ENCODE results near the gene NEURL3. TPM values are rescaled to one million over a fixed set of nuclear protein-coding genes. Genes with fewer than 3 reads are reported as not detected.

NEURL3 gene
- total and polyA plus RNA-seq, 9 of the 15 experiments (the other 6 are each of a cell fraction or from before 2014, with no cell fraction given): not detected

DNA sequence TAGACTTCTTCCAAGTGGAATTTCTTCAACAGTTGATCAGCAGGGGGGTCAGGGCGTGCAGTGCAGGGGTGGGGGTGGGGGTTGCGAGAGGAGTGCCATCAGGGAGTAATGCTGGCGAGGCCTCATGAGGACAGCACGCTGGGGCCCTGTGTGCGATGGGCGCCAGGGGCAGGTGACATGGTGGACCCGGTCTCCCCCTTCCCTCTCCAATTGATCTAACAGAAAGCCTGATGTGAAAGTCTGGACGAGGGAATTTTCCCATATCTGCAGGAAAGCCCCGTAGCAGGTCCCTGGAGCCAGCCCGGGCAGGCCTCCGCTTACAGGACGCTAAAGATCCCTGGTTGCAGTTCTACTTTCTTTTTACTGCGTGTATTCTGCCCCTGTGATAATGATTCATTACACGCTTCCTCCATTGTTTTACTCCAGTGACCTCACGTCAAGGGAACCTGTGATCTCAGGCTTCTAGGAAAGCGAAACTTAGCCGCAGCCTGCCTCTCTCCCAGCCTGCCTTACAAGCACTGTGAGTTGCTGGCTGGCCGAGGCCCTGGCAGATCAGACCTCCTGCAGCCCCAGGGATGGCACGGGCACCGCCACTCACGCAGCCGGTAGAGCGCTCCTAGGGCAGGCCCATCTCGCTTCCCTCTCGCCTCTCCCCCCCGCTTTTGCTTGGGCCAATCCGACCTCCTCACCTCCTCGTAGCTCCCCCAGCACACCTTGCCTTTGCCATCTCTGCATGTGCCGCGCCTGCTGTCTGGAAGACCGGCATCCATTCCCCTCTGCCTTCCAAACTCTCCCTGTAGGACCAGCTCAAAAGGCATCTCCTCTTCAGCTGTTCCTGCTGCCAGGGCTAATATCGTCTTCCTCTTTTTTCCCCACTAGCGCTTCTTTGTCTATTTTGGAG, 19.2 kb downstream of the NEURL3 start:
- Histone ChIP-seq H4K20me1 (replicated peaks; ENCODE audit: control insufficient read depth, insufficient read depth, low read length) (no peaks in the 10 kb centered on the region), H3K4me2 (ENCODE audit: insufficient read depth, low read length) (peak overlapping the region; percentile 76), H3K9ac (ENCODE audit: insufficient read depth in 1 of 2, low read depth in 2 of 2, low read length in 2 of 2) (peak overlapping the region in 1 of 2 experiments; percentile 85; a peak in 3 of 4 replicates), H3K36me3 (ENCODE audit: control insufficient read depth, insufficient read depth, low read length) (no peaks in the 10 kb centered on the region), H3K9me1 (ENCODE audit: control insufficient read depth, insufficient read depth, low read length) (no peaks in the 10 kb centered on the region), H3K4me3 (peak overlapping the region; percentile 22; the same call in 1 of the 2 replicates), H3K79me2 (ENCODE audit: control insufficient read depth, insufficient read depth, low read length) (no peaks in the 10 kb centered on the region), H3K27ac (ENCODE audit: extremely low read depth, low read depth, low read length) (no peak overlapping the region), H3K27me3 (ENCODE audit: control insufficient read depth in 2 of 2, insufficient read depth in 2 of 2, low read length in 2 of 2) (peaks cover 12 to 24% of the 10 kb centered on the region in 2 experiments; a peak in 4 of 5 replicates), H3K9me3 (replicated peaks; ENCODE audit: control insufficient read depth, insufficient read depth, low read depth, low read length) (no peaks in the 10 kb centered on the region), H3K4me1 (replicated peaks in 1 of 2; ENCODE audit: control insufficient read depth in 2 of 2, insufficient read depth in 2 of 2, low read length in 2 of 2) (peaks cover 0 to 9% of the 10 kb centered on the region in 2 experiments; a peak in 4 of 5 replicates), H2AFZ (ENCODE audit: low read depth, low read length) (peak overlapping the region; percentile 78)
- ATAC-seq (peak; percentile 72), FAIRE-seq (no peak), DNase-seq (ENCODE audit: extremely low read depth in 1 of 4, low spot score in 3 of 4) (peak in 1 of 4 experiments; percentile 28)
- BruUV-seq (replicated peaks): no TSS peak
- ChIA-PET POLR2A (interaction anchor here (0.9 kb wide), 1 partner anchor 10 kb away, joined by 3 read pairs; no protein-coding TSS in a partner anchor), CTCF (ENCODE audit: low intra/inter-chr PET ratio) (no interaction called here)
- in situ Hi-C loops (cut with MboI): no loop called here
- WGBS (ENCODE audit: insufficient coverage, low coverage, missing lambda C conversion rate): 3% methylated on average over 31 of the region's 33 CpGs
- intact Hi-C loops (cut with micrococcal nuclease): no loop called here
- TF ChIP-seq, protein P1, sequence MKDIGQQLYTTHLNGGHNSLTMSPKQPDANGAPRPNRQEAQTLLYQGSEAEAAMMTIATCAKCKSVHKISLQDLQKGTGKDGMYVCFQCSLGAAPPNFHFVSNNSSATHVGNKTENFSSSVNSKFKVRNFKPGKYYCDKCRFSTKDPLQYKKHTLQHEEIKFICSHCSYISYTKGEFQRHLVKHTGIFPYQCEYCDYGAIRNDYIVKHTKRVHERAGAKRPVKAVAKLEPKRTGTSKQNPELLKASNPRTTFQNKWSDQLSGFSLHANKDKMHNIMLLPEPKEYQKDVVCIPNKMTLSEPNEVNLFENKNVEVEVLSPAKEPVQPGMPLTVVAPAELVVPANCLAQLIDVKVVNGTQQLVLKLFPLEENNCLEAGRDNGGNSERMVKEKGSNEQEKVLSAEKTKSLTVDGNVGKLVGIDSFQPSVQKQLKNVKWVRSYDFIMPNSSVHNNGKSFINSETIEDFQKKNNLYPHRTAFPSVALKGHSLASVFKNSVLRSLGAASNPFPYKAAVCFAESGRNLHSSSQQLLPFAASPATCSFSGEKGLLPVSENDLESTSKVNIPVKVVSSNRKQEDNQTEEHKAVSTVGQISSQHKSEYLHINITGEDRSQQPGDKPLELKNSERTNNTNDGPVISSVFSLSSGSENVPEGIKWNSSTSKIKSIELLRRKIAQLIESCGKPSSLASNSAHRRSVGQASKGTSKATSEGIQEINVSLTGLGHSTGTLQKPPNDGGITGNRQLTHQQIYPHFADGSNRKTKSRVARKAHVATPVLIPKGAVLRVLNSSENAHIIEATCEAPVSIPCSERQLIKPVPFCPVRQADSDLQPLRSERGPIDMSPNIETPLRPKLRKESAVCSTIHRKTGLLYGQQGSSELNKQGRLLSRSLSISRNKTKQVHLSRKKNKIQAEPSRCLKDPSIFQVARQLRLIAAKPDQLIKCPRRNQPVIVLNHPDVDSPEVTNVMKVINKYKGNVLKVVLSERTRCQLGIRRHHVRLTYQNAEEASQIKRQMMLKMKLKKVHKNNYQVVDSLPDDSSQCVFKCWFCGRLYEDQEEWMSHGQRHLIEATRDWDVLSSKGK (CRISPR knock-in tag; IDR thresholded peaks at IDR 0.05): no peak
- TF ChIP-seq PHF20 (IDR thresholded peaks at IDR 0.05; ENCODE audit: partially characterized antibody) (no peak), ZSCAN29 (IDR thresholded peaks at IDR 0.05) (no peak), KLF13 (tag; IDR thresholded peaks at IDR 0.05; ENCODE audit: borderline replicate concordance, low read depth) (no peak), ZNF668 (CRISPR knock-in tag; IDR thresholded peaks at IDR 0.05) (no peak), POLR3A (IDR thresholded peaks at IDR 0.05; ENCODE audit: borderline replicate concordance, extremely low read depth, insufficient read depth, insufficient read length) (no peak), ZNF76 (CRISPR knock-in tag; IDR thresholded peaks at IDR 0.05; ENCODE audit: borderline replicate concordance) (no peak), RBBP5 (IDR thresholded peaks at IDR 0.05; ENCODE audit: borderline replicate concordance, insufficient read depth, low read length, poor library complexity, severe bottlenecking) (peak; percentile 31), ATF7 (IDR thresholded peaks at IDR 0.05) (peak; percentile 50; the same call in 1 of the 2 replicates)
- TF ChIP-seq, protein P2, sequence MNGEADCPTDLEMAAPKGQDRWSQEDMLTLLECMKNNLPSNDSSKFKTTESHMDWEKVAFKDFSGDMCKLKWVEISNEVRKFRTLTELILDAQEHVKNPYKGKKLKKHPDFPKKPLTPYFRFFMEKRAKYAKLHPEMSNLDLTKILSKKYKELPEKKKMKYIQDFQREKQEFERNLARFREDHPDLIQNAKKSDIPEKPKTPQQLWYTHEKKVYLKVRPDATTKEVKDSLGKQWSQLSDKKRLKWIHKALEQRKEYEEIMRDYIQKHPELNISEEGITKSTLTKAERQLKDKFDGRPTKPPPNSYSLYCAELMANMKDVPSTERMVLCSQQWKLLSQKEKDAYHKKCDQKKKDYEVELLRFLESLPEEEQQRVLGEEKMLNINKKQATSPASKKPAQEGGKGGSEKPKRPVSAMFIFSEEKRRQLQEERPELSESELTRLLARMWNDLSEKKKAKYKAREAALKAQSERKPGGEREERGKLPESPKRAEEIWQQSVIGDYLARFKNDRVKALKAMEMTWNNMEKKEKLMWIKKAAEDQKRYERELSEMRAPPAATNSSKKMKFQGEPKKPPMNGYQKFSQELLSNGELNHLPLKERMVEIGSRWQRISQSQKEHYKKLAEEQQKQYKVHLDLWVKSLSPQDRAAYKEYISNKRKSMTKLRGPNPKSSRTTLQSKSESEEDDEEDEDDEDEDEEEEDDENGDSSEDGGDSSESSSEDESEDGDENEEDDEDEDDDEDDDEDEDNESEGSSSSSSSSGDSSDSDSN (IDR thresholded peaks at IDR 0.05; ENCODE audit: borderline replicate concordance in 1 of 2, low read depth in 2 of 2, low read length in 2 of 2): no peak
- TF ChIP-seq, protein P3, sequence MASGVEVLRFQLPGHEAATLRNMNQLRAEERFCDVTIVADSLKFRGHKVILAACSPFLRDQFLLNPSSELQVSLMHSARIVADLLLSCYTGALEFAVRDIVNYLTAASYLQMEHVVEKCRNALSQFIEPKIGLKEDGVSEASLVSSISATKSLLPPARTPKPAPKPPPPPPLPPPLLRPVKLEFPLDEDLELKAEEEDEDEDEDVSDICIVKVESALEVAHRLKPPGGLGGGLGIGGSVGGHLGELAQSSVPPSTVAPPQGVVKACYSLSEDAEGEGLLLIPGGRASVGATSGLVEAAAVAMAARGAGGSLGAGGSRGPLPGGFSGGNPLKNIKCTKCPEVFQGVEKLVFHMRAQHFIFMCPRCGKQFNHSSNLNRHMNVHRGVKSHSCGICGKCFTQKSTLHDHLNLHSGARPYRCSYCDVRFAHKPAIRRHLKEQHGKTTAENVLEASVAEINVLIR (CRISPR knock-in tag; IDR thresholded peaks at IDR 0.05): no peak

Measured in K562 (cell line).